T1000 (cell line): ENCODE results near the gene TRMT11.

Source experiments
- DNase-seq: peaks from one replicate; lab custom pipeline; 2025; ENCODE audit warnings: mixed read lengths; lab: John Stamatoyannopoulos, UW

TRMT11 gene

GRCh38 chr6:126076992-126077664 lies 90.8 kb downstream of the TRMT11 start:
- DNase-seq, result no peak

GRCh38 chr6:126077810-126078776 lies 91.8 kb downstream of the TRMT11 start:
- no peak for DNase-seq

- no peak for DNase-seq
Measured at GRCh38 chr6:126083875-126084274, 97.5 kb downstream of the TRMT11 start.

GRCh38 chr6:126086560-126086959 lies 100.2 kb downstream of the TRMT11 start:
- no peak for DNase-seq
